OCI-LY7 (cell line): Measurements from ENCODE around the gene ERGIC1. TPM values are rescaled to one million over a fixed set of nuclear protein-coding genes. Genes with fewer than 3 reads are reported as not detected.

Experiments used
- BruUV-seq: library from RNA; stranded (reverse); fragments of 400-500 nt; replicated peaks from 2 replicates; lab custom pipeline; 2021; lab: Mats Ljungman, UMichigan
- CTCF ChIA-PET: fragments of 300-600 bp; sonication (Branson Sonifier 250); formaldehyde crosslinking; loops from one replicate; lab custom pipeline; 2022; ENCODE audit warnings: antibody characterized with exemption; ENCODE audit not compliant: unreplicated experiment; lab: Charles Lee
- POLR2A ChIA-PET: fragments of 300-600 bp; sonication (Branson Sonifier 250); formaldehyde crosslinking; loops from one replicate; lab custom pipeline; 2022; ENCODE audit warnings: antibody characterized with exemption; lab: Charles Lee
- DNase-seq: peaks from one replicate; pipeline ENCODE4 v3.0.0-alpha.2; 2015; ENCODE audit warnings: low spot score
- H2AFZ ChIP-seq: fragments of 200-600 bp; sonication (generic), shearing (Covaris generic); 2 replicates; pipeline ENCODE4 v1.6.1; 2014; ENCODE audit warnings: mild to moderate bottlenecking, antibody characterized with exemption, low read length, moderate library complexity
- H3K27ac ChIP-seq: fragments of 200-600 bp; sonication (generic); 2 replicates; pipeline ENCODE4 v1.5.1; 2014; ENCODE audit warnings: mixed run types, low read depth, mild to moderate bottlenecking, moderate library complexity, low read length, inconsistent platforms; ENCODE audit not compliant: poor library complexity, severe bottlenecking
- H3K36me3 ChIP-seq: fragments of 200-600 bp; sonication (generic); 2 replicates; pipeline ENCODE4 v1.6.1; 2014; ENCODE audit warnings: mild to moderate bottlenecking, antibody characterized with exemption, low read length, moderate library complexity, mixed read lengths; ENCODE audit not compliant: insufficient read depth
- H3K4me1 ChIP-seq: fragments of 200-600 bp; sonication (generic); 2 replicates; pipeline ENCODE4 v1.5.1; 2014; ENCODE audit warnings: mild to moderate bottlenecking, low read length; ENCODE audit not compliant: insufficient read depth, poor library complexity, severe bottlenecking
- H3K4me2 ChIP-seq: fragments of 200-600 bp; sonication (generic); 2 replicates; pipeline ENCODE4 v1.6.1; 2014; ENCODE audit warnings: mild to moderate bottlenecking, low read length
- H3K4me3 ChIP-seq: fragments of 200-600 bp; sonication (generic); 2 replicates; pipeline ENCODE4 v1.5.1; 2014; ENCODE audit warnings: mild to moderate bottlenecking, low read depth, low read length; ENCODE audit not compliant: poor library complexity, severe bottlenecking
- H3K79me2 ChIP-seq: fragments of 200-600 bp; sonication (generic); 2 replicates; pipeline ENCODE4 v1.6.1; 2016; ENCODE audit warnings: low read depth, mild to moderate bottlenecking, low read length, moderate library complexity, mixed read lengths; ENCODE audit not compliant: insufficient read depth
- H3K9me2 ChIP-seq: fragments of 200-600 bp; sonication (generic); 2 replicates; pipeline ENCODE4 v1.6.1; 2016; ENCODE audit warnings: mild to moderate bottlenecking, low read length, mixed read lengths; ENCODE audit not compliant: insufficient read depth
- H3K9me3 ChIP-seq: fragments of 200-600 bp; sonication (generic); 2 replicates; pipeline ENCODE4 v1.6.1; 2014; ENCODE audit warnings: mild to moderate bottlenecking, mixed run types, low read length, mixed read lengths
- H4K20me1 ChIP-seq: fragments of 200-600 bp; sonication (generic); 2 replicates; pipeline ENCODE4 v1.6.1; 2014; ENCODE audit warnings: mild to moderate bottlenecking, antibody characterized with exemption, low read length, moderate library complexity, mixed read lengths; ENCODE audit not compliant: insufficient read depth
- CTCF ChIP-seq: fragments of 200-600 bp; sonication (generic); conservative IDR thresholded peaks from 2 replicates; pipeline ENCODE4 v1.5.1; 2014; ENCODE audit warnings: mild to moderate bottlenecking, antibody characterized with exemption, low read length, moderate library complexity, mixed read lengths
- EZH2phosphoT487 ChIP-seq: fragments of 200-600 bp; sonication (generic); IDR thresholded peaks from 2 replicates; pipeline ENCODE4 v1.6.1; 2018; ENCODE audit warnings: low read depth, borderline replicate concordance, mild to moderate bottlenecking, mixed run types, antibody characterized with exemption, low read length, moderate library complexity, mixed read lengths
- intact Hi-C: fragments of 100-400 bp; cut with micrococcal nuclease; formaldehyde crosslinking; loops from one replicate; pipeline ENCODE4 v1.10.0; 2022; ENCODE audit not compliant: unreplicated experiment
- total RNA-seq, 2 experiments: library from RNA; depleted of rRNA in 1 of 2; stranded (reverse); fragments of >200 nt in 1 of 2; shearing (Covaris generic) in 1 of 2; gene quantifications; 2 replicates each; pipeline ENCODE4 v1.2.3, GENCODE V29; 2014 to 2022

The ERGIC1 gene
- total RNA-seq, 2 experiments from 2014 or later, result 125 to 178 TPM

GRCh38 chr5:172828911-172829431, 5.1 kb upstream of the ERGIC1 start:
- Histone ChIP-seq H3K27ac (no peak overlapping the region), H4K20me1 (no peaks in the 10 kb centered on the region), H3K9me2 (no peaks in the 10 kb centered on the region), H3K36me3 (no peaks in the 10 kb centered on the region), H2AFZ (no peak overlapping the region), H3K4me2 (no peak overlapping the region), H3K4me3 (no peak overlapping the region), H3K79me2 (no peaks in the 10 kb centered on the region), H3K9me3 (0 out of 2 replicates have a peak, but pooled peaks cover 16% of the 10 kb centered on the region), H3K4me1 (peaks cover 8% of the 10 kb centered on the region)
- ChIA-PET CTCF (no interaction called here), POLR2A (interaction anchor here (1.3 kb wide), 1 partner anchor 46 kb away, joined by 5 read pairs; no protein-coding TSS in a partner anchor)
- no peak for DNase-seq
- intact Hi-C loops, result no loop called here
- no TSS peak for BruUV-seq
- no peak for TF ChIP-seq EZH2phosphoT487
- TF ChIP-seq CTCF, result no peak

GRCh38 chr5:172830275-172830799, 3.7 kb upstream of the ERGIC1 start:
- ChIA-PET CTCF (no interaction called here), POLR2A (interaction anchor here (1.2 kb wide), 1 partner anchor 9 kb away, joined by 3 read pairs; no protein-coding TSS in a partner anchor)
- BruUV-seq, result no TSS peak

More at GRCh38 chr5:172830275-172830799, 3.7 kb upstream of the ERGIC1 start:
- Histone ChIP-seq H3K4me2 (no peak overlapping the region), H3K36me3 (no peaks in the 10 kb centered on the region), H3K79me2 (peaks cover 10% of the 10 kb centered on the region), H4K20me1 (no peaks in the 10 kb centered on the region), H3K27ac (no peak overlapping the region), H3K4me1 (peaks cover 9% of the 10 kb centered on the region), H3K4me3 (no peak overlapping the region), H3K9me2 (no peaks in the 10 kb centered on the region), H3K9me3 (0 out of 2 replicates have a peak, but pooled peaks cover 14% of the 10 kb centered on the region), H2AFZ (no peak overlapping the region)
- no peak for DNase-seq
- TF ChIP-seq EZH2phosphoT487 (no peak), CTCF (no peak)
- intact Hi-C loops, result loop anchor here (10.0 kb wide), 2 partner anchors 116 to 716 kb away; no protein-coding TSS in a partner anchor
